Measurements from ENCODE around the gene GOLGA8A.
"Not testable (repeated sequence)": the region's sequence is repeated elsewhere in the genome, so short reads cannot be mapped to it uniquely, and the experiment has no call there.

The GOLGA8A gene

GRCh38 chr15:34437687-34438086, at the start of gene GOLGA8A:
Gene GOLGA8A (minus strand): TSS chr15:34437808. CDS start chr15:34389691, 48,117 bp downstream.
- peak; percentile 83 for DNase-seq

GRCh38 chr15:34483644-34484043, 46.0 kb upstream of the GOLGA8A start:
- DNase-seq = no peak

- no peak for DNase-seq
These were observed 43.8 kb upstream of the GOLGA8A start for GRCh38 chr15:34481370-34481769.

- DNase-seq = no peak
These were observed 36.2 kb upstream of the GOLGA8A start for GRCh38 chr15:34473840-34474239.

GRCh38 chr15:34472947-34473346, 35.3 kb upstream of the GOLGA8A start:
- no peak for DNase-seq

GRCh38 chr15:34470892-34471291, 33.3 kb upstream of the GOLGA8A start:
- no peak for DNase-seq

GRCh38 chr15:34470091-34470490, 32.5 kb upstream of the GOLGA8A start:
- DNase-seq = no peak

GRCh38 chr15:34461730-34462129, 24.1 kb upstream of the GOLGA8A start:
- no peak for DNase-seq

GRCh38 chr15:34460451-34460850, 22.8 kb upstream of the GOLGA8A start:
- no peak for DNase-seq

- no peak for DNase-seq
These were observed 19.1 kb upstream of the GOLGA8A start for GRCh38 chr15:34456658-34457057.

- DNase-seq = no peak
These were observed 5.3 kb upstream of the GOLGA8A start for GRCh38 chr15:34442891-34443290.

- DNase-seq = no peak
These were observed 2.3 kb upstream of the GOLGA8A start for GRCh38 chr15:34439878-34440277.

- peak; percentile 28 for DNase-seq
These were observed 609 bp downstream of the GOLGA8A start for GRCh38 chr15:34436956-34437442.

- no peak for DNase-seq
These were observed 1.3 kb downstream of the GOLGA8A start for GRCh38 chr15:34436126-34436955.

GRCh38 chr15:34435658-34436057, 1.9 kb downstream of the GOLGA8A start:
- no peak for DNase-seq

GRCh38 chr15:34434627-34435305, 2.8 kb downstream of the GOLGA8A start:
- DNase-seq = no peak

- not testable (repeated sequence) for DNase-seq
These were observed 3.5 kb downstream of the GOLGA8A start for GRCh38 chr15:34433956-34434626.

GRCh38 chr15:34430642-34431041, 7.0 kb downstream of the GOLGA8A start:
- not testable (repeated sequence) for DNase-seq

GRCh38 chr15:34423425-34424090, 14.1 kb downstream of the GOLGA8A start:
- DNase-seq = not testable (repeated sequence)

- not testable (repeated sequence) for DNase-seq
These were observed 16.7 kb downstream of the GOLGA8A start for GRCh38 chr15:34420953-34421352.

GRCh38 chr15:34418435-34418834, 19.2 kb downstream of the GOLGA8A start:
- DNase-seq = not testable (repeated sequence)

GRCh38 chr15:34409511-34409910, 28.1 kb downstream of the GOLGA8A start:
- not testable (repeated sequence) for DNase-seq

GRCh38 chr15:34408973-34409372, 28.6 kb downstream of the GOLGA8A start:
- DNase-seq = not testable (repeated sequence)

Measured in activated T-cell treated with anti-CD3 and anti-CD28 coated beads for 4 hours (primary cell).